Measurements from ENCODE around the gene ZDHHC11. TPM values are rescaled to one million over a fixed set of nuclear protein-coding genes. Genes with fewer than 3 reads are reported as not detected.

The ZDHHC11 gene
- total and polyA plus RNA-seq, 2 experiments from 2014 or later = 8.0 to 29.1 TPM

GRCh38 chr5:885127-885442 lies 34.3 kb upstream of the ZDHHC11 start:
- H3K9me3 Mint-ChIP-seq = peaks cover 6% of the 10 kb centered on the region
- H3K4me2 ChIP-seq = no peak overlapping the region
- ATAC-seq (no peak), DNase-seq (ENCODE audit: low spot score) (no peak)
- H2AFZ ChIP-seq = no peak overlapping the region
- peaks cover 46% of the 10 kb centered on the region for H4K20me1 ChIP-seq (replicated peaks; ENCODE audit: insufficient read depth)
- H3K36me3 Mint-ChIP-seq (ENCODE audit: low read depth) = peaks cover 97% of the 10 kb centered on the region
- H3K4me3 Mint-ChIP-seq = no peak overlapping the region
- H3K4me1 Mint-ChIP-seq = no peaks in the 10 kb centered on the region; the same call in 2 of the 3 replicates
- H3K9me2 ChIP-seq (ENCODE audit: insufficient read depth) = no peaks in the 10 kb centered on the region
- H3K27me3 Mint-ChIP-seq (ENCODE audit: insufficient read depth, low read depth, poor library complexity) = peaks cover 12% of the 10 kb centered on the region
- H3K4me3 ChIP-seq = no peak overlapping the region
- no peaks in the 10 kb centered on the region for H3K27me3 ChIP-seq (ENCODE audit: insufficient read depth)
- peaks cover 59% of the 10 kb centered on the region for H3K36me3 ChIP-seq (ENCODE audit: insufficient read depth)
- H3K4me1 ChIP-seq (ENCODE audit: insufficient read depth) = no peaks in the 10 kb centered on the region
- no peak overlapping the region for H3K27ac ChIP-seq (ENCODE audit: low read depth)
- peaks cover 83% of the 10 kb centered on the region for H3K79me2 ChIP-seq (replicated peaks; ENCODE audit: insufficient read depth)
- no peak for TF ChIP-seq REST (IDR thresholded peaks at IDR 0.05; ENCODE audit: unreplicated experiment)
- TF ChIP-seq CREB1 (CRISPR knock-in tag; IDR thresholded peaks at IDR 0.05; ENCODE audit: low read depth) = no peak
- TF ChIP-seq STAT1 (IDR thresholded peaks at IDR 0.05; ENCODE audit: unreplicated experiment) = no peak
- no peak for TF ChIP-seq POLR2AphosphoS5 (IDR thresholded peaks at IDR 0.05; ENCODE audit: low read depth)
- TF ChIP-seq JUNB (IDR thresholded peaks at IDR 0.05; ENCODE audit: unreplicated experiment) = no peak
- TF ChIP-seq NANOG (IDR thresholded peaks at IDR 0.05; ENCODE audit: borderline replicate concordance) = no peak
- no peak for TF ChIP-seq EZH2 (IDR thresholded peaks at IDR 0.05; ENCODE audit: low read depth, unreplicated experiment)
- no peak for TF ChIP-seq ZNF114 (CRISPR knock-in tag; IDR thresholded peaks at IDR 0.05)
- no peak for TF ChIP-seq CTCF (conservative IDR thresholded peaks at IDR 0.05; ENCODE audit: low read depth in 2 of 2)
- peaks cover 8% of the 10 kb centered on the region; the same call in 1 of the 2 replicates for H3F3A ChIP-seq (replicated peaks; ENCODE audit: low read depth)
- H3K27ac Mint-ChIP-seq = no peak overlapping the region; the same call in 1 of the 2 replicates

GRCh38 chr5:884345-885126 lies 33.8 kb upstream of the ZDHHC11 start:
- peaks cover 78% of the 10 kb centered on the region for H3K79me2 ChIP-seq (replicated peaks; ENCODE audit: insufficient read depth)
- TF ChIP-seq JUNB (IDR thresholded peaks at IDR 0.05; ENCODE audit: unreplicated experiment) (no peak), CTCF (conservative IDR thresholded peaks at IDR 0.05; ENCODE audit: low read depth in 2 of 2) (no peak), ETS1 (IDR thresholded peaks at IDR 0.05) (no peak), CREB1 (CRISPR knock-in tag; IDR thresholded peaks at IDR 0.05; ENCODE audit: low read depth) (no peak), ZNF114 (CRISPR knock-in tag; IDR thresholded peaks at IDR 0.05) (no peak), EZH2phosphoT487 (IDR thresholded peaks at IDR 0.05; ENCODE audit: unreplicated experiment) (no peak), NANOG (IDR thresholded peaks at IDR 0.05; ENCODE audit: borderline replicate concordance) (no peak)

More at GRCh38 chr5:884345-885126, 33.8 kb upstream of the ZDHHC11 start:
- Histone ChIP-seq H3K27me3 (ENCODE audit: insufficient read depth) (no peaks in the 10 kb centered on the region), H3K27ac (ENCODE audit: low read depth) (no peak overlapping the region), H2AFZ (no peak overlapping the region), H3K4me2 (no peak overlapping the region), H3F3A (replicated peaks; ENCODE audit: low read depth) (peaks cover 8% of the 10 kb centered on the region; the same call in 1 of the 2 replicates), H3K4me3 (no peak overlapping the region), H3K4me1 (ENCODE audit: insufficient read depth) (no peaks in the 10 kb centered on the region), H4K20me1 (replicated peaks; ENCODE audit: insufficient read depth) (peaks cover 43% of the 10 kb centered on the region), H3K36me3 (ENCODE audit: insufficient read depth) (peaks cover 54% of the 10 kb centered on the region), H3K9me2 (ENCODE audit: insufficient read depth) (no peaks in the 10 kb centered on the region)
- Mint-ChIP-seq H3K4me1 (no peaks in the 10 kb centered on the region; the same call in 2 of the 3 replicates), H3K36me3 (ENCODE audit: low read depth) (peaks cover 91% of the 10 kb centered on the region), H3K27ac (no peak overlapping the region; the same call in 1 of the 2 replicates), H3K4me3 (no peak overlapping the region), H3K9me3 (peaks cover 6% of the 10 kb centered on the region), H3K27me3 (ENCODE audit: insufficient read depth, low read depth, poor library complexity) (peaks cover 12% of the 10 kb centered on the region)
- DNase-seq (ENCODE audit: low spot score) (no peak), ATAC-seq (no peak)
